Middle frontal gyrus (tissue), 1 donor: ENCODE results near the gene RBM23.
"Not testable (repeated sequence)": the region's sequence is repeated elsewhere in the genome, so short reads cannot be mapped to it uniquely, and the experiment has no call there.

Source experiments
- DNase-seq: peaks from one replicate; pipeline ENCODE4 v3.0.0-alpha.2; 2015; ENCODE audit warnings: low spot score; ENCODE audit errors: extremely low spot score

Gene RBM23

GRCh38 chr14:22865424-22866405, 53.2 kb downstream of the RBM23 start:
- no peak for DNase-seq

- DNase-seq, result no peak
Measured at GRCh38 chr14:22864979-22865378, 54.0 kb downstream of the RBM23 start.

GRCh38 chr14:22861651-22862050, 57.3 kb downstream of the RBM23 start:
- DNase-seq, result no peak

- not testable (repeated sequence) for DNase-seq
Measured at GRCh38 chr14:22860377-22860776, 58.6 kb downstream of the RBM23 start.

GRCh38 chr14:22856428-22856827, 62.5 kb downstream of the RBM23 start:
- DNase-seq, result no peak

- DNase-seq, result no peak
Measured at GRCh38 chr14:22854963-22855724, 63.8 kb downstream of the RBM23 start.

- not testable (repeated sequence) for DNase-seq
Measured at GRCh38 chr14:22854296-22854695, 64.7 kb downstream of the RBM23 start.

GRCh38 chr14:22852940-22853767, 65.8 kb downstream of the RBM23 start:
- peak; percentile 54 for DNase-seq

GRCh38 chr14:22852599-22852939, 66.4 kb downstream of the RBM23 start:
- no peak for DNase-seq

- not testable (repeated sequence) for DNase-seq
Measured at GRCh38 chr14:22852178-22852577, 66.8 kb downstream of the RBM23 start.

GRCh38 chr14:22850944-22851764, 67.8 kb downstream of the RBM23 start:
- no peak for DNase-seq

- no peak for DNase-seq
Measured at GRCh38 chr14:22849212-22849819, 69.6 kb downstream of the RBM23 start.

- DNase-seq, result no peak
Measured at GRCh38 chr14:22848351-22849164, 70.4 kb downstream of the RBM23 start.

GRCh38 chr14:22847661-22848341, 71.1 kb downstream of the RBM23 start:
- DNase-seq, result no peak

- no peak for DNase-seq
Measured at GRCh38 chr14:22846811-22847307, 72.1 kb downstream of the RBM23 start.

GRCh38 chr14:22845821-22846625, 72.9 kb downstream of the RBM23 start:
- DNase-seq, result no peak

- no peak for DNase-seq
Measured at GRCh38 chr14:22845103-22845394, 73.9 kb downstream of the RBM23 start.
